H1 (cell line): ENCODE results near the gene WTIP.

ENCODE experiments used
- BACH1 ChIP-seq: IDR thresholded peaks from 2 replicates; pipeline ENCODE4 v1.6.1; 2012; ENCODE audit warnings: low read length, improper control_type of control experiment
- CBX8 ChIP-seq: fragments of 300-800, 300-1000 bp; sonication (generic); IDR thresholded peaks from 2 replicates; pipeline ENCODE4 v1.7.1; 2016; ENCODE audit warnings: low read depth, low read length, borderline replicate concordance
- CHD7 ChIP-seq: fragments of 300-600 bp; sonication (generic); IDR thresholded peaks from 2 replicates; pipeline ENCODE4 v1.7.1; 2012; ENCODE audit warnings: low read length, moderate library complexity, mild to moderate bottlenecking, inconsistent platforms; ENCODE audit not compliant: insufficient replicate concordance
- CTCF ChIP-seq, 3 experiments: IDR thresholded peaks; 1 replicate in 2 of 3; 2 replicates in 1 of 3; pipeline versions ENCODE4 v1.5.1 to v1.6.1; 2011; ENCODE audit warnings: low read length in 3 of 3, mild to moderate bottlenecking in 3 of 3, inconsistent platforms in 2 of 3, low read depth in 1 of 3, moderate library complexity in 1 of 3; ENCODE audit not compliant: insufficient read depth in 1 of 3; ENCODE audit errors: control extremely low read depth in 1 of 3
- EP300 ChIP-seq, 2 experiments: IDR thresholded peaks; 1 replicate in 1 of 2; 2 replicates in 1 of 2; pipeline ENCODE4 v1.6.1; 2011 to 2012; ENCODE audit warnings: low read depth in 2 of 2, low read length in 2 of 2, mild to moderate bottlenecking in 2 of 2, borderline replicate concordance in 1 of 2, inconsistent platforms in 1 of 2, moderate library complexity in 1 of 2
- HDAC2 ChIP-seq, 2 experiments: fragments of 300-600 bp in 1 of 2; sonication (generic) in 1 of 2; IDR thresholded peaks; 2 replicates each; pipeline ENCODE4 v1.6.1; 2011 to 2012; ENCODE audit warnings: low read depth in 2 of 2, low read length in 2 of 2, mild to moderate bottlenecking in 2 of 2, moderate library complexity in 2 of 2, borderline replicate concordance in 1 of 2, inconsistent platforms in 1 of 2
- HDAC6 ChIP-seq: IDR thresholded peaks from one replicate; pipeline ENCODE4 v1.7.1; 2012; ENCODE audit warnings: low read depth, mild to moderate bottlenecking, inconsistent platforms, low read length, moderate library complexity
- JUN ChIP-seq: IDR thresholded peaks from 2 replicates; pipeline ENCODE4 v1.6.1; 2011; ENCODE audit warnings: low read depth, mild to moderate bottlenecking, improper control_type of control experiment, low read length
- MAFK ChIP-seq: IDR thresholded peaks from 2 replicates; pipeline ENCODE4 v1.6.1; 2012; ENCODE audit warnings: low read depth, mild to moderate bottlenecking, improper control_type of control experiment, low read length
- POLR2AphosphoS5 ChIP-seq: IDR thresholded peaks from 2 replicates; pipeline ENCODE4 v1.6.1; 2011; ENCODE audit warnings: low read depth, low read length
- RAD21 ChIP-seq, 2 experiments: IDR thresholded peaks in 1 of 2; conservative IDR thresholded peaks in 1 of 2; 2 replicates each; pipeline ENCODE4 v1.6.1; 2011; ENCODE audit warnings: low read depth in 2 of 2, low read length in 2 of 2, improper control_type of control experiment in 1 of 2, inconsistent platforms in 1 of 2, mild to moderate bottlenecking in 1 of 2, moderate library complexity in 1 of 2
- RFX5 ChIP-seq: IDR thresholded peaks from 2 replicates; pipeline ENCODE4 v1.6.1; 2011; ENCODE audit warnings: low read depth, low read length, improper control_type of control experiment, borderline replicate concordance
- TAF1 ChIP-seq: IDR thresholded peaks from 2 replicates; pipeline ENCODE4 v1.6.1; 2011; ENCODE audit warnings: mild to moderate bottlenecking, low read depth, low read length
- ZNF274 ChIP-seq: IDR thresholded peaks from 2 replicates; pipeline ENCODE4 v1.7.0; 2012; ENCODE audit warnings: low read length, borderline replicate concordance; ENCODE audit errors: extremely low read depth

GRCh38 chr19:34489175-34489574 lies 7.6 kb downstream of the WTIP start:
- TF ChIP-seq RAD21 (IDR thresholded peaks at IDR 0.05 in 1 of 2, conservative IDR thresholded peaks at IDR 0.05 in 1 of 2; ENCODE audit: low read depth in 2 of 2, low read length in 2 of 2) = no peak
- TF ChIP-seq EP300 (IDR thresholded peaks at IDR 0.05; ENCODE audit: borderline replicate concordance in 1 of 2, low read depth in 2 of 2, low read length in 2 of 2) = no peak
- no peak for TF ChIP-seq TAF1
- TF ChIP-seq JUN = no peak
- TF ChIP-seq CTCF (IDR thresholded peaks at IDR 0.05; ENCODE audit: control extremely low read depth in 1 of 3, insufficient read depth in 1 of 3, low read depth in 1 of 3, low read length in 3 of 3) = no peak
- TF ChIP-seq MAFK = no peak
- no peak for TF ChIP-seq HDAC6
- TF ChIP-seq RFX5 = no peak
- no peak for TF ChIP-seq HDAC2 (IDR thresholded peaks at IDR 0.05; ENCODE audit: borderline replicate concordance in 1 of 2, low read depth in 2 of 2, low read length in 2 of 2)
- no peak for TF ChIP-seq CBX8
- TF ChIP-seq ZNF274 = no peak
- TF ChIP-seq POLR2AphosphoS5 = no peak
- TF ChIP-seq CHD7 = no peak
- no peak for TF ChIP-seq BACH1
